DOHH2 (cell line): ENCODE results near the gene CRCP.
"Not testable (repeated sequence)": the region's sequence is repeated elsewhere in the genome, so short reads cannot be mapped to it uniquely, and the experiment has no call there.

Experiments
- H3F3A ChIP-seq: fragments of 200-600 bp; sonication (generic), shearing (Covaris generic); 2 replicates; pipeline ENCODE4 v1.6.0; 2016; ENCODE audit warnings: antibody characterized with exemption, mild to moderate bottlenecking; ENCODE audit not compliant: control insufficient read depth, insufficient read depth
- H3K27ac ChIP-seq: fragments of 200-600 bp; sonication (generic); 2 replicates; pipeline ENCODE4 v1.5.1; 2014; ENCODE audit warnings: low read depth, mild to moderate bottlenecking, low read length, moderate library complexity
- H3K27me3 ChIP-seq: fragments of 200-600 bp; sonication (generic); 2 replicates; pipeline ENCODE4 v1.6.1; 2014; ENCODE audit warnings: mild to moderate bottlenecking, low read length, mixed read lengths; ENCODE audit not compliant: control insufficient read depth
- H3K36me3 ChIP-seq: fragments of 200-600 bp; sonication (generic); 2 replicates; pipeline ENCODE4 v1.6.1; 2014; ENCODE audit warnings: mild to moderate bottlenecking, low read length, moderate library complexity, mixed read lengths; ENCODE audit not compliant: control insufficient read depth
- H3K4me1 ChIP-seq: fragments of 200-600 bp; sonication (generic); 2 replicates; pipeline ENCODE4 v1.6.1; 2014; ENCODE audit warnings: mild to moderate bottlenecking, low read length, mixed read lengths; ENCODE audit not compliant: control insufficient read depth
- H3K4me2 ChIP-seq: fragments of 200-600 bp; sonication (generic); 2 replicates; pipeline ENCODE4 v1.6.0; 2014; ENCODE audit warnings: mild to moderate bottlenecking, low read length, moderate library complexity
- H3K4me3 ChIP-seq: fragments of 200-600 bp; sonication (generic); 2 replicates; pipeline ENCODE4 v1.5.1; 2014; ENCODE audit warnings: mild to moderate bottlenecking, low read length, mixed read lengths
- H3K79me2 ChIP-seq: fragments of 200-600 bp; sonication (generic); 2 replicates; pipeline ENCODE4 v1.6.1; 2014; ENCODE audit warnings: mild to moderate bottlenecking, low read length, mixed read lengths; ENCODE audit not compliant: control insufficient read depth
- H3K9me2 ChIP-seq: fragments of 200-600 bp; sonication (generic); replicated peaks from 2 replicates; pipeline ENCODE4 v1.6.1; 2014; ENCODE audit warnings: mild to moderate bottlenecking, low read length, mixed read lengths; ENCODE audit not compliant: control insufficient read depth
- H3K9me3 ChIP-seq: fragments of 200-600 bp; sonication (generic); 2 replicates; pipeline ENCODE4 v1.6.1; 2014; ENCODE audit warnings: antibody characterized with exemption, low read length, mixed read lengths; ENCODE audit not compliant: control insufficient read depth, insufficient read depth
- H4K20me1 ChIP-seq: fragments of 200-600 bp; sonication (generic); 2 replicates; pipeline ENCODE4 v1.6.0; 2014; ENCODE audit warnings: low read depth, mild to moderate bottlenecking, antibody characterized with exemption, low read length, moderate library complexity; ENCODE audit not compliant: control insufficient read depth, insufficient read depth
- CTCF ChIP-seq: fragments of 200-600 bp; sonication (generic); IDR thresholded peaks from one replicate; pipeline ENCODE4 v1.5.1; 2014; ENCODE audit warnings: antibody characterized with exemption, mild to moderate bottlenecking, low read depth, low read length; ENCODE audit not compliant: poor library complexity, severe bottlenecking
- EZH2phosphoT487 ChIP-seq: fragments of 200-600 bp; sonication (generic); IDR thresholded peaks from 2 replicates; pipeline ENCODE4 v1.6.1; 2017; ENCODE audit warnings: borderline replicate concordance, mild to moderate bottlenecking, antibody characterized with exemption, low read length, moderate library complexity, mixed read lengths

Gene CRCP

GRCh38 chr7:66152371-66153191 lies 37.9 kb downstream of the CRCP start:
- Histone ChIP-seq H3K27ac (no peak overlapping the region), H3K4me1 (no peaks in the 10 kb centered on the region), H3K27me3 (no peaks in the 10 kb centered on the region), H3K4me2 (no peak overlapping the region), H3F3A (no peaks in the 10 kb centered on the region), H3K79me2 (peaks cover 12% of the 10 kb centered on the region), H3K36me3 (peaks cover 84% of the 10 kb centered on the region), H3K9me2 (no peaks in the 10 kb centered on the region), H3K9me3 (no peaks in the 10 kb centered on the region), H3K4me3 (no peak overlapping the region), H4K20me1 (peaks cover 6% of the 10 kb centered on the region; the same call in 1 of the 2 replicates)
- TF ChIP-seq CTCF (no peak), EZH2phosphoT487 (no peak)

DNA sequence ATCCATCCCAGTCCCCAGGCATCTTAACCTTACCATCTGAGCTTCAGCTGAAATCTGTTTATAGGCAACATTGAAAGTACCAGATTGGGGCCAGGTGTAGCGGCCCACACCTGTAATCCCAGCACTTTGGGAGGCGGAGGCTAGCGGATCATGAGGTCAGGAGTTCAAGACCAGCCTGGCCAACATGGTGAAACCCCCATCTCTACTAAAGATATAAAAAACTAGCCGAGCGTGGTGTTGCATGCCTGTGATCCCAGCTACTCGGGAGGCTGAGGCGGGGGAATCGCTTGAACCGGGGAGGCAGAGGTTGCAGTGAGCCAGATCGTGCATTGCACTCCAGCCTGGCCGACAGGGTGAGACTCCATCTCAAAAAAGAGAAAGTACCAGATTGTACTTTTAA lies 39.0 kb downstream of the CRCP start:
- peaks cover 82% of the 10 kb centered on the region for H3K36me3 ChIP-seq
- H3K4me3 ChIP-seq: no peak overlapping the region
- H3K27me3 ChIP-seq: no peaks in the 10 kb centered on the region
- no peak overlapping the region for H3K27ac ChIP-seq
- no peaks in the 10 kb centered on the region for H3F3A ChIP-seq
- peaks cover 8% of the 10 kb centered on the region for H3K79me2 ChIP-seq
- H3K9me3 ChIP-seq: no peaks in the 10 kb centered on the region
- H3K9me2 ChIP-seq: no peaks in the 10 kb centered on the region
- H4K20me1 ChIP-seq: peaks cover under 1% of the 10 kb centered on the region; the same call in 1 of the 2 replicates
- TF ChIP-seq CTCF (no peak), EZH2phosphoT487 (no peak)
- H3K4me1 ChIP-seq: no peaks in the 10 kb centered on the region
- no peak overlapping the region for H3K4me2 ChIP-seq

DNA sequence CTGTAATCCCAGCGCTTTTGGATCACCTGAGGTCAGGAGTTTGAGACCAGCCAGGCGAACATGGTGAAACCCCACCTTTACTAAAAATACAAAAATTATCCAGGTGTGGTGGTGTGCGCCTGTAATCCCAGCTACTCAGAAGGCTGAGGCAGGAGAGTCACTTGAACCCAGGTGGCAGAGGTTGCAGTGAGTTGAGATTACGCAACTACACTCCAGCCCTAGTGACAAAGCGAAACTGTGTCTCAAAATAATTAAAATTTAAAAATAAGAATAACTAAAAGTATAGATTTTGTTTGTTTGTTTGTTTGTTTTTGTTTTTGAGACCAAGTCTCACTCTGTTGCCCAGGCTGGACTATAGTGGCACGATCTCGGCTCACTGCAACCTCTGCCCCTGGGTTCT lies 41.4 kb downstream of the CRCP start:
- H3K36me3 ChIP-seq: peaks cover 66% of the 10 kb centered on the region
- not testable (repeated sequence) for H3K9me3 ChIP-seq, H3K9me2 ChIP-seq, H4K20me1 ChIP-seq, H3K4me1 ChIP-seq, H3K27ac ChIP-seq, H3K27me3 ChIP-seq, H3K79me2 ChIP-seq, H3F3A ChIP-seq, H3K4me3 ChIP-seq, H3K4me2 ChIP-seq

DNA sequence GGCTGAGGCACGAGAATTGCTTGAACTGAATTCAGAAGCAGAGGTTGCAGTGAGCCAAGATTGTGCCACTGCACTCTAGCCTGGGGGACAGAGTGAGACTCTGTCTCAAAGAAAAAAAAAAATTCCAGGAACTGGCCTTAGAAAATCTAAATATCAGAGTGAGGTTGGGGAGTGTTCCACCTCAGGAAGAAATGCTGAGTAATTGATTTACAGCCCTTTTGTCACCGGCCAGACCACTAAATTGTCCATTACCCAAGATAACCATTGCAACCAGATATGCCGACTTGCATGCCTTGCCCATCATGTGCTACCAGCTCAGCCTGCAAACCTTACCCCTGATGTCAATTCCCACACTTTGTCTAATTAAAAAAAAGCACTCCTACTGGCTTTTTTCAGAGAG lies 42.4 kb downstream of the CRCP start:
- no peaks in the 10 kb centered on the region for H3K4me1 ChIP-seq
- no peaks in the 10 kb centered on the region for H3K79me2 ChIP-seq
- TF ChIP-seq EZH2phosphoT487: no peak
- peaks cover 58% of the 10 kb centered on the region for H3K36me3 ChIP-seq
- no peaks in the 10 kb centered on the region for H3K27me3 ChIP-seq
- H3K9me2 ChIP-seq: no peaks in the 10 kb centered on the region
- H3K9me3 ChIP-seq: no peaks in the 10 kb centered on the region
- no peak overlapping the region for H3K4me2 ChIP-seq
- no peaks in the 10 kb centered on the region for H4K20me1 ChIP-seq
- H3F3A ChIP-seq: peaks cover 2% of the 10 kb centered on the region; the same call in 1 of the 2 replicates
- H3K4me3 ChIP-seq: no peak overlapping the region
- no peak overlapping the region for H3K27ac ChIP-seq
